Astrocyte of the spinal cord (primary cell): ENCODE results near the gene MDFI.

Source experiments
- DNase-seq: peaks from one replicate; pipeline ENCODE4 v3.0.0; 2011; ENCODE audit warnings: low read depth, low spot score
- H3K4me3 ChIP-seq: 2 replicates; pipeline ENCODE4 v1.5.1; 2011; ENCODE audit warnings: low read depth, mild to moderate bottlenecking, low read length, moderate library complexity
- CTCF ChIP-seq: IDR thresholded peaks from 2 replicates; pipeline ENCODE4 v1.5.1; 2012; ENCODE audit warnings: low read depth, mild to moderate bottlenecking, low read length, inconsistent platforms
- in situ Hi-C: cut with HindIII; loops from 2 replicates; pipeline ENCODE4 v1.10.0; 2017; ENCODE audit warnings: low sequenced_read_pairs

MDFI gene

GRCh38 chr6:41692080-41692675, 53.9 kb downstream of the MDFI start:
- TF ChIP-seq CTCF: no peak
- H3K4me3 ChIP-seq: no peak overlapping the region
- in situ Hi-C loops: no loop called here
- DNase-seq: no peak

- no peak for DNase-seq
- in situ Hi-C loops: no loop called here
- no peak for TF ChIP-seq CTCF
- no peak overlapping the region for H3K4me3 ChIP-seq
Observed at GRCh38 chr6:41692730-41693129, 54.5 kb downstream of the MDFI start.

GRCh38 chr6:41693281-41694240, 55.3 kb downstream of the MDFI start:
- TF ChIP-seq CTCF: no peak
- H3K4me3 ChIP-seq: no peak overlapping the region
- no peak for DNase-seq
- in situ Hi-C loops: no loop called here

GRCh38 chr6:41694815-41695526, 56.7 kb downstream of the MDFI start:
- in situ Hi-C loops: no loop called here
- no peak for TF ChIP-seq CTCF
- no peak for DNase-seq
- no peak overlapping the region for H3K4me3 ChIP-seq

- no peak for DNase-seq
- no peak for TF ChIP-seq CTCF
- in situ Hi-C loops: no loop called here
- no peak overlapping the region for H3K4me3 ChIP-seq
Observed at GRCh38 chr6:41695825-41696224, 57.6 kb downstream of the MDFI start.

GRCh38 chr6:41696788-41697187, 58.5 kb downstream of the MDFI start:
- in situ Hi-C loops: no loop called here
- H3K4me3 ChIP-seq: no peak overlapping the region
- DNase-seq: no peak
- TF ChIP-seq CTCF: no peak
